GM23338 (cell line): ENCODE data around the gene SMIM30. TPM values are rescaled to one million over a fixed set of nuclear protein-coding genes. Genes with fewer than 3 reads are reported as not detected.

Source experiments
- ATAC-seq: fragments of 200-7000 bp; cut with Tn5 transposase; 3 replicates; pipeline ENCODE4 v1.9.1; 2020
- DNase-seq: peaks from one replicate; pipeline ENCODE4 v3.0.0-alpha.2; 2015; ENCODE audit warnings: low spot score
- H2AFZ ChIP-seq: fragments of 200-600 bp; sonication (generic); 2 replicates; pipeline ENCODE4 v1.8.0; 2016; ENCODE audit warnings: antibody characterized with exemption, mild to moderate bottlenecking, moderate library complexity
- H3F3A ChIP-seq: fragments of 200-600 bp; sonication (generic); replicated peaks from 2 replicates; pipeline ENCODE4 v1.8.0; 2017; ENCODE audit warnings: antibody characterized with exemption, mixed run types, low read depth
- H3K27ac ChIP-seq: fragments of 200-600 bp; sonication (generic); 2 replicates; pipeline ENCODE4 v1.6.1; 2016; ENCODE audit warnings: low read depth
- H3K27me3 ChIP-seq: fragments of 200-600 bp; sonication (generic); 2 replicates; pipeline ENCODE4 v1.8.0; 2016; ENCODE audit warnings: mild to moderate bottlenecking, mixed run types, moderate library complexity; ENCODE audit not compliant: insufficient read depth
- H3K36me3 ChIP-seq: fragments of 200-600 bp; sonication (generic); 2 replicates; pipeline ENCODE4 v1.8.0; 2016; ENCODE audit warnings: mild to moderate bottlenecking; ENCODE audit not compliant: insufficient read depth
- H3K4me1 ChIP-seq: fragments of 200-600 bp; sonication (generic); 2 replicates; pipeline ENCODE4 v1.8.0; 2016; ENCODE audit warnings: mild to moderate bottlenecking, moderate library complexity; ENCODE audit not compliant: insufficient read depth
- H3K4me2 ChIP-seq: fragments of 200-600 bp; sonication (generic); 2 replicates; pipeline ENCODE4 v1.7.1; 2017; ENCODE audit warnings: mixed run types
- H3K4me3 ChIP-seq: fragments of 200-600 bp; sonication (generic); 2 replicates; pipeline ENCODE4 v1.6.1; 2016; ENCODE audit warnings: mixed run types
- H3K79me2 ChIP-seq: fragments of 200-600 bp; sonication (generic); replicated peaks from 2 replicates; pipeline ENCODE4 v1.8.0; 2017; ENCODE audit warnings: mild to moderate bottlenecking; ENCODE audit not compliant: insufficient read depth
- H3K9me2 ChIP-seq: fragments of 200-600 bp; sonication (generic); 2 replicates; pipeline ENCODE4 v1.8.0; 2017; ENCODE audit not compliant: insufficient read depth
- H4K20me1 ChIP-seq: fragments of 200-600 bp; sonication (generic); replicated peaks from 2 replicates; pipeline ENCODE4 v1.8.0; 2017; ENCODE audit warnings: mild to moderate bottlenecking; ENCODE audit not compliant: insufficient read depth
- H3K27ac Mint-ChIP-seq: 2 replicates; pipeline ENCODE4 v1.8.0; 2020; ENCODE audit warnings: inconsistent platforms, mild to moderate bottlenecking, moderate library complexity, mixed read lengths
- H3K27me3 Mint-ChIP-seq: 3 replicates; pipeline ENCODE4 v1.8.0; 2022; ENCODE audit warnings: low read depth, mild to moderate bottlenecking, moderate library complexity, mixed read lengths, inconsistent platforms; ENCODE audit not compliant: insufficient read depth, poor library complexity
- H3K36me3 Mint-ChIP-seq: 3 replicates; pipeline ENCODE4 v1.8.0; 2021; ENCODE audit warnings: low read depth, mild to moderate bottlenecking, inconsistent platforms, moderate library complexity, mixed read lengths
- H3K4me1 Mint-ChIP-seq: 3 replicates; pipeline ENCODE4 v1.8.0; 2020; ENCODE audit warnings: mild to moderate bottlenecking, inconsistent platforms, mixed read lengths
- H3K4me3 Mint-ChIP-seq: 3 replicates; pipeline ENCODE4 v1.8.0; 2021; ENCODE audit warnings: moderate library complexity, mild to moderate bottlenecking, inconsistent platforms, mixed read lengths
- H3K9me3 Mint-ChIP-seq: 3 replicates; pipeline ENCODE4 v1.8.0; 2020; ENCODE audit warnings: moderate library complexity, mild to moderate bottlenecking, inconsistent platforms, mixed read lengths
- POLR2AphosphoS5 ChIP-seq: IDR thresholded peaks from 2 replicates; pipeline ENCODE4 v1.6.1; 2016; ENCODE audit warnings: antibody characterized with exemption, low read depth
- STAT1 ChIP-seq: IDR thresholded peaks from one replicate; pipeline ENCODE4 v1.6.1; 2016; ENCODE audit warnings: antibody characterized with exemption; ENCODE audit not compliant: unreplicated experiment
- polyA plus RNA-seq: library from polyadenylated mRNA; unstranded; fragments of >200 nt; fragmentation: Nextera tagmentation; extraction: Ambion mirVana; gene quantifications from 2 replicates; pipeline ENCODE4 v1.2.1, GENCODE V29; 2016
- total RNA-seq: library from RNA; depleted of rRNA; stranded (reverse); fragments of >200 nt; shearing (Covaris generic); gene quantifications from 2 replicates; pipeline ENCODE4 v1.2.3, GENCODE V29; 2014
- TF ChIP-seq, protein P1 (sequence below): fragments of 250-450 bp; sonication (Bioruptor Pico); IDR thresholded peaks from 2 replicates; pipeline ENCODE4 v1.5.0; 2020; ENCODE audit warnings: mild to moderate bottlenecking, moderate library complexity
- TF ChIP-seq, protein P2 (sequence below): IDR thresholded peaks from one replicate; pipeline ENCODE4 v1.6.1; 2018; ENCODE audit warnings: antibody characterized with exemption; ENCODE audit not compliant: unreplicated experiment

Gene SMIM30
- total and polyA plus RNA-seq, 2 experiments from 2014 or later: 40.6 to 150 TPM

- Mint-ChIP-seq H3K27me3 (peaks cover 40% of the 10 kb centered on the region), H3K9me3 (no peaks in the 10 kb centered on the region), H3K36me3 (no peaks in the 10 kb centered on the region), H3K27ac (no peak overlapping the region), H3K4me3 (no peak overlapping the region), H3K4me1 (peaks cover 17% of the 10 kb centered on the region; the same call in 2 of the 3 replicates)
- Histone ChIP-seq H3K9me2 (no peaks in the 10 kb centered on the region), H3K4me3 (no peak overlapping the region), H3K79me2 (no peaks in the 10 kb centered on the region), H3K27me3 (peaks cover 81% of the 10 kb centered on the region), H3K36me3 (no peaks in the 10 kb centered on the region), H3K27ac (no peak overlapping the region), H3K4me1 (no peaks in the 10 kb centered on the region), H2AFZ (no peak overlapping the region), H3F3A (no peaks in the 10 kb centered on the region), H3K4me2 (no peak overlapping the region), H4K20me1 (no peaks in the 10 kb centered on the region)
- TF ChIP-seq STAT1 (no peak), POLR2AphosphoS5 (no peak)
- TF ChIP-seq, protein P1, sequence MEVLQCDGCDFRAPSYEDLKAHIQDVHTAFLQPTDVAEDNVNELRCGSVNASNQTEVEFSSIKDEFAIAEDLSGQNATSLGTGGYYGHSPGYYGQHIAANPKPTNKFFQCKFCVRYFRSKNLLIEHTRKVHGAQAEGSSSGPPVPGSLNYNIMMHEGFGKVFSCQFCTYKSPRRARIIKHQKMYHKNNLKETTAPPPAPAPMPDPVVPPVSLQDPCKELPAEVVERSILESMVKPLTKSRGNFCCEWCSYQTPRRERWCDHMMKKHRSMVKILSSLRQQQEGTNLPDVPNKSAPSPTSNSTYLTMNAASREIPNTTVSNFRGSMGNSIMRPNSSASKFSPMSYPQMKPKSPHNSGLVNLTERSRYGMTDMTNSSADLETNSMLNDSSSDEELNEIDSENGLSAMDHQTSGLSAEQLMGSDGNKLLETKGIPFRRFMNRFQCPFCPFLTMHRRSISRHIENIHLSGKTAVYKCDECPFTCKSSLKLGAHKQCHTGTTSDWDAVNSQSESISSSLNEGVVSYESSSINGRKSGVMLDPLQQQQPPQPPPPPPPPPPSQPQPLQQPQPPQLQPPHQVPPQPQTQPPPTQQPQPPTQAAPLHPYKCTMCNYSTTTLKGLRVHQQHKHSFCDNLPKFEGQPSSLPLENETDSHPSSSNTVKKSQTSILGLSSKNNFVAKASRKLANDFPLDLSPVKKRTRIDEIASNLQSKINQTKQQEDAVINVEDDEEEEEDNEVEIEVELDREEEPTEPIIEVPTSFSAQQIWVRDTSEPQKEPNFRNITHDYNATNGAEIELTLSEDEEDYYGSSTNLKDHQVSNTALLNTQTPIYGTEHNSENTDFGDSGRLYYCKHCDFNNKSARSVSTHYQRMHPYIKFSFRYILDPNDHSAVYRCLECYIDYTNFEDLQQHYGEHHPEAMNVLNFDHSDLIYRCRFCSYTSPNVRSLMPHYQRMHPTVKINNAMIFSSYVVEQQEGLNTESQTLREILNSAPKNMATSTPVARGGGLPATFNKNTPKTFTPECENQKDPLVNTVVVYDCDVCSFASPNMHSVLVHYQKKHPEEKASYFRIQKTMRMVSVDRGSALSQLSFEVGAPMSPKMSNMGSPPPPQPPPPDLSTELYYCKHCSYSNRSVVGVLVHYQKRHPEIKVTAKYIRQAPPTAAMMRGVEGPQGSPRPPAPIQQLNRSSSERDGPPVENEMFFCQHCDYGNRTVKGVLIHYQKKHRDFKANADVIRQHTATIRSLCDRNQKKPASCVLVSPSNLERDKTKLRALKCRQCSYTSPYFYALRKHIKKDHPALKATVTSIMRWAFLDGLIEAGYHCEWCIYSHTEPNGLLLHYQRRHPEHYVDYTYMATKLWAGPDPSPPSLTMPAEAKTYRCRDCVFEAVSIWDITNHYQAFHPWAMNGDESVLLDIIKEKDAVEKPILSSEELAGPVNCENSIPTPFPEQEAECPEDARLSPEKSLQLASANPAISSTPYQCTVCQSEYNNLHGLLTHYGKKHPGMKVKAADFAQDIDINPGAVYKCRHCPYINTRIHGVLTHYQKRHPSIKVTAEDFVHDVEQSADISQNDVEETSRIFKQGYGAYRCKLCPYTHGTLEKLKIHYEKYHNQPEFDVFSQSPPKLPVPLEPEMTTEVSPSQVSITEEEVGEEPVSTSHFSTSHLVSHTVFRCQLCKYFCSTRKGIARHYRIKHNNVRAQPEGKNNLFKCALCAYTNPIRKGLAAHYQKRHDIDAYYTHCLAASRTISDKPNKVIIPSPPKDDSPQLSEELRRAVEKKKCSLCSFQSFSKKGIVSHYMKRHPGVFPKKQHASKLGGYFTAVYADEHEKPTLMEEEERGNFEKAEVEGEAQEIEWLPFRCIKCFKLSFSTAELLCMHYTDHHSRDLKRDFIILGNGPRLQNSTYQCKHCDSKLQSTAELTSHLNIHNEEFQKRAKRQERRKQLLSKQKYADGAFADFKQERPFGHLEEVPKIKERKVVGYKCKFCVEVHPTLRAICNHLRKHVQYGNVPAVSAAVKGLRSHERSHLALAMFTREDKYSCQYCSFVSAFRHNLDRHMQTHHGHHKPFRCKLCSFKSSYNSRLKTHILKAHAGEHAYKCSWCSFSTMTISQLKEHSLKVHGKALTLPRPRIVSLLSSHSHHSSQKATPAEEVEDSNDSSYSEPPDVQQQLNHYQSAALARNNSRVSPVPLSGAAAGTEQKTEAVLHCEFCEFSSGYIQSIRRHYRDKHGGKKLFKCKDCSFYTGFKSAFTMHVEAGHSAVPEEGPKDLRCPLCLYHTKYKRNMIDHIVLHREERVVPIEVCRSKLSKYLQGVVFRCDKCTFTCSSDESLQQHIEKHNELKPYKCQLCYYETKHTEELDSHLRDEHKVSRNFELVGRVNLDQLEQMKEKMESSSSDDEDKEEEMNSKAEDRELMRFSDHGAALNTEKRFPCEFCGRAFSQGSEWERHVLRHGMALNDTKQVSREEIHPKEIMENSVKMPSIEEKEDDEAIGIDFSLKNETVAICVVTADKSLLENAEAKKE (CRISPR knock-in tag): no peak
- TF ChIP-seq, protein P2, sequence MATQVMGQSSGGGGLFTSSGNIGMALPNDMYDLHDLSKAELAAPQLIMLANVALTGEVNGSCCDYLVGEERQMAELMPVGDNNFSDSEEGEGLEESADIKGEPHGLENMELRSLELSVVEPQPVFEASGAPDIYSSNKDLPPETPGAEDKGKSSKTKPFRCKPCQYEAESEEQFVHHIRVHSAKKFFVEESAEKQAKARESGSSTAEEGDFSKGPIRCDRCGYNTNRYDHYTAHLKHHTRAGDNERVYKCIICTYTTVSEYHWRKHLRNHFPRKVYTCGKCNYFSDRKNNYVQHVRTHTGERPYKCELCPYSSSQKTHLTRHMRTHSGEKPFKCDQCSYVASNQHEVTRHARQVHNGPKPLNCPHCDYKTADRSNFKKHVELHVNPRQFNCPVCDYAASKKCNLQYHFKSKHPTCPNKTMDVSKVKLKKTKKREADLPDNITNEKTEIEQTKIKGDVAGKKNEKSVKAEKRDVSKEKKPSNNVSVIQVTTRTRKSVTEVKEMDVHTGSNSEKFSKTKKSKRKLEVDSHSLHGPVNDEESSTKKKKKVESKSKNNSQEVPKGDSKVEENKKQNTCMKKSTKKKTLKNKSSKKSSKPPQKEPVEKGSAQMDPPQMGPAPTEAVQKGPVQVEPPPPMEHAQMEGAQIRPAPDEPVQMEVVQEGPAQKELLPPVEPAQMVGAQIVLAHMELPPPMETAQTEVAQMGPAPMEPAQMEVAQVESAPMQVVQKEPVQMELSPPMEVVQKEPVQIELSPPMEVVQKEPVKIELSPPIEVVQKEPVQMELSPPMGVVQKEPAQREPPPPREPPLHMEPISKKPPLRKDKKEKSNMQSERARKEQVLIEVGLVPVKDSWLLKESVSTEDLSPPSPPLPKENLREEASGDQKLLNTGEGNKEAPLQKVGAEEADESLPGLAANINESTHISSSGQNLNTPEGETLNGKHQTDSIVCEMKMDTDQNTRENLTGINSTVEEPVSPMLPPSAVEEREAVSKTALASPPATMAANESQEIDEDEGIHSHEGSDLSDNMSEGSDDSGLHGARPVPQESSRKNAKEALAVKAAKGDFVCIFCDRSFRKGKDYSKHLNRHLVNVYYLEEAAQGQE: no peak
- ATAC-seq (no peak), DNase-seq (no peak)
Measured at GRCh38 chr7:113083816-113084495, 34.4 kb downstream of the SMIM30 start.
